GM12875 (cell line): Measurements from ENCODE around the gene PLB1.

ENCODE experiments used
- H3K4me3 ChIP-seq: one replicate; pipeline ENCODE4 v1.5.1; 2011; ENCODE audit warnings: low read depth, low read length, control low read depth
- TF ChIP-seq, protein P1 (sequence below): IDR thresholded peaks from 2 replicates; pipeline ENCODE4 v1.5.1; 2011; ENCODE audit warnings: low read depth, mild to moderate bottlenecking, control low read depth, inconsistent platforms, low read length, moderate library complexity, borderline replicate concordance; ENCODE audit not compliant: insufficient read depth

The PLB1 gene

DNA sequence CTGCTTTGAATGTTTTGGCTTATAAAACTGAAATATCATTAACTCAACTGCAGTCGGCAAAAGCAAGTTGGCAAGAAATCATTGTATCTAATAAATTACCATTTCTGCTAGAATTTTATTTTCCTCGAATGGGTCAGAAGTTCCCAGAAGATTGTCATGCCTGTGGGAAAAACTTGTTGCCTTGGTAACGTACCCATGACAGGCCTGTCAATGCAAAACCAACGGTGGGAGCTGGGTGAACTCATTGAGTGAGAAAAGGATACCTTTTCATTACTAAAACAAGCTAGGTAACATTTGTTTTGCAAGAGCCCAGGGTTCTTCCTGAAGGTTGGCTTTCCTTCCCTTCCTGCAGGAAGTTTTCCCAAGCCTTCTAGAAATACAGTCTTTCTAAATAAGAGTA, 9.5 kb downstream of the PLB1 start:
- TF ChIP-seq, protein P1, sequence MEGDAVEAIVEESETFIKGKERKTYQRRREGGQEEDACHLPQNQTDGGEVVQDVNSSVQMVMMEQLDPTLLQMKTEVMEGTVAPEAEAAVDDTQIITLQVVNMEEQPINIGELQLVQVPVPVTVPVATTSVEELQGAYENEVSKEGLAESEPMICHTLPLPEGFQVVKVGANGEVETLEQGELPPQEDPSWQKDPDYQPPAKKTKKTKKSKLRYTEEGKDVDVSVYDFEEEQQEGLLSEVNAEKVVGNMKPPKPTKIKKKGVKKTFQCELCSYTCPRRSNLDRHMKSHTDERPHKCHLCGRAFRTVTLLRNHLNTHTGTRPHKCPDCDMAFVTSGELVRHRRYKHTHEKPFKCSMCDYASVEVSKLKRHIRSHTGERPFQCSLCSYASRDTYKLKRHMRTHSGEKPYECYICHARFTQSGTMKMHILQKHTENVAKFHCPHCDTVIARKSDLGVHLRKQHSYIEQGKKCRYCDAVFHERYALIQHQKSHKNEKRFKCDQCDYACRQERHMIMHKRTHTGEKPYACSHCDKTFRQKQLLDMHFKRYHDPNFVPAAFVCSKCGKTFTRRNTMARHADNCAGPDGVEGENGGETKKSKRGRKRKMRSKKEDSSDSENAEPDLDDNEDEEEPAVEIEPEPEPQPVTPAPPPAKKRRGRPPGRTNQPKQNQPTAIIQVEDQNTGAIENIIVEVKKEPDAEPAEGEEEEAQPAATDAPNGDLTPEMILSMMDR = no peak

DNA sequence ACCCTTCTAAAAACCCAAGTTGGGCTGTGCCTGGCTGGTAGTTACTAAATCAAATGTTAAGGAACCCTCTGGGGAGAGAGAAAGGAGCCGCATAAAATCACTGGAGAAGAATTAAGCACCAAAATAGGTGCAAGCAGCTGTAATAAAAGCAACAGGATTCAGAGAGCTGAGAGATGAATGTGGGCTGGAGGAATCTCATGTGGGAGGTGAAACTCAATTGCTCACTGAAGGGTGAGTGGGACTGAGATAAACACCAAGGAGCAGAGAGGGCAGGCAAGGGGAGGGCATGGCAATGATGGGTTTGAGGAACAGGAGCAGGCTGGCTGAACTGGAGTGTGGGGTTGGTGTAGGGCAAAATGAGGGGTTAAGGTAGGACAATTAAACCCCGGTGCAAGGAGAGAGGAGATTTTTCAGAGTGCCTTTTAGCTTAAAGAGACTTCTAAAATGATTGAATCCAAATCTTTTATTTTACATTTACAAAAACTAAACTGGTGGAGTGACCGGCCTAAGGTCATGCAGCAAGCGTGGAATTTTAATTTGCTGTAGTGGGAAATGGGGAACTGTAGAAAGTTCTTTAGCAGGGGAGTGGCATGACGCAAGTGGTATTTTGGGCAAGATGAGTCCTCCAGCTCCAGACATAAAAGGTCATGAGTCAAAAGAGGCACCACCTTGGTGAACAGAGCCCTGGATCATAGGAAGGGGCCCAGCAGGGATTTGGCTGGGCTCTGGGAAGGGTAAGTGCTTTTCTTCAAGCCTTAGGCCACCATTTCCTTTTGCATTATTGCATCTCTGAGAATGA, 10.5 kb downstream of the PLB1 start:
- TF ChIP-seq, protein P1 = no peak
- H3K4me3 ChIP-seq = no peak overlapping the region

More for the DNA sequence above, 9.5 kb downstream of the PLB1 start:
- H3K4me3 ChIP-seq = no peak overlapping the region

DNA sequence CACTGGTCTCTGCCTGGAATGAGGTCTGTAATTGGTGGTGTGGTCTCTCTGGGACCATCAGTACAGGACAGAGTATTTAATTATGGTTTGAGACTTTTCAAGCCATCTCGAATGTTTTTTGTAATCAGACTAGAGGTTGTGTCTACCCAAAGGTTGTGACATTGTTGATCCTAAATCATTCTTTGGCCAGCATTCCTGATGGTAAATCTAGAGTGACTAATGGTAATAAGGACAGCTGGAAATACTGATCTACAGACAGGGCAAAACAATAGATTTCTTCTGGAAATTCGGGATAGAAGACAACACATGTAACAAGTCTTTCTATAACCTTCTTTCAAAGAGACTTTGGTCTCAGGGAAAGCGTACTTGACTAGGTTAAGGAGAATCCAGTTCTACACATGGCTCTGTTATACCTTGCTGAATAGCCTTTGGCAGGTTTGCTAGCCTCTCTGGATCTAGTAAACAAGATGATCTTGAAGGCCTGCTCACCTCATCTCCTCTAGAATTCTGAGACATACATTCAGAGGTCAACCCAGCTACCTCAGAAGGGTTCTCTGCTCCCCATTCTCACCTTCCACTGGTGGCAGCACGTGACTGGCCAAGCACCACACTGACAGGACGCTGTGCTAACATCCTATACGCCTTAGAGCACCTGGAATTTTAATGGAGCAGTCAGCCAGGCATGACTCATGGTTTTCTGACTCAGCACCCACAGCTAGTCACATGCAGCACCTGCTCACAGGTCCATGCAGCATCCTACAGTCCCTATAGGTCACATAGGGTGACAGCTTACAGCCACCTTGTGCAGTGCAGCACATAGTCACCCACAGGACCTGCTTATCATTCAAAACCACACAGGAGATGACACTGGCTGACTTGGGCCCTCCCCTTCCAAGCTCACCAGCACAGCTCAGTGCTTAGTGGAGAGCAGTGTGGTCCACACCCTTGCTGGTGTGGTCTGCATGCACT, 12.2 kb downstream of the PLB1 start:
- no peak overlapping the region for H3K4me3 ChIP-seq
- TF ChIP-seq, protein P1 = no peak

- TF ChIP-seq, protein P1 = no peak
- no peak overlapping the region for H3K4me3 ChIP-seq
Observed at GRCh38 chr2:28509361-28509760, 13.5 kb downstream of the PLB1 start.

DNA sequence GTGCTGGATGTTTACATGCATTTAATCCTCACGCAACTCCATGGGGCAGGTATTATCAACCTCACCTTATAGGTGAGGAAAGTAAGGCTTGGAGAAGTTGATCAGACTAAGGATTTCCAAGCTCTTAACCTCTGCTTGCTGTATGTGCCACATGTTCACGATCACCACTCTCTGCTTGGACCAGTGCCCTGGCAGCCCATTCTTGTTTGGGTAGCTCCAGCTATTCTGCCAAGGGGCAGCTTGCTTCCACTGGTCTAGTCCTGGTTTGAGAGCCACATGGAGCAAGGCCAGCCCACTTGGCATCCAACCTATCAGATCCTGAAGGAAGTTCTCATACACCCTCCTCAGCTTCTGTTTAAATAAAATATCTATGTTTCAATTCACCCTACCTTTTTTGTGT, 14.3 kb downstream of the PLB1 start:
- H3K4me3 ChIP-seq = no peak overlapping the region
- TF ChIP-seq, protein P1 = no peak

GRCh38 chr2:28511871-28512606, 16.2 kb downstream of the PLB1 start:
- TF ChIP-seq, protein P1 = no peak
- no peak overlapping the region for H3K4me3 ChIP-seq
